OCI-M2 (cell line): ENCODE data around the gene CCDC138.

Source experiments
- DNase-seq: peaks from one replicate; lab custom pipeline; 2025; ENCODE audit not compliant: unreplicated experiment; lab: John Stamatoyannopoulos, UW

The CCDC138 gene

GRCh38 chr2:108884619-108885018, 98.0 kb downstream of the CCDC138 start:
- no peak for DNase-seq

GRCh38 chr2:108889907-108890306, 103.3 kb downstream of the CCDC138 start:
- DNase-seq, result no peak

- DNase-seq, result no peak
Observed at GRCh38 chr2:108893277-108893676, 106.7 kb downstream of the CCDC138 start.

- DNase-seq, result no peak
Observed at GRCh38 chr2:108894766-108895165, 108.2 kb downstream of the CCDC138 start.

- no peak for DNase-seq
Observed at GRCh38 chr2:108895188-108895587, 108.6 kb downstream of the CCDC138 start.

GRCh38 chr2:108896741-108897140, 110.2 kb downstream of the CCDC138 start:
- no peak for DNase-seq

GRCh38 chr2:108898315-108899082, 111.9 kb downstream of the CCDC138 start:
- no peak for DNase-seq

GRCh38 chr2:108904680-108905079, 118.1 kb downstream of the CCDC138 start:
- DNase-seq, result no peak

- no peak for DNase-seq
Observed at GRCh38 chr2:108905176-108905575, 118.6 kb downstream of the CCDC138 start.

GRCh38 chr2:108905906-108906305, 119.3 kb downstream of the CCDC138 start:
- no peak for DNase-seq

GRCh38 chr2:108906403-108907077, 120.0 kb downstream of the CCDC138 start:
- no peak for DNase-seq

GRCh38 chr2:108907822-108908712, 121.5 kb downstream of the CCDC138 start:
- DNase-seq, result no peak

GRCh38 chr2:108908713-108909070, 122.1 kb downstream of the CCDC138 start:
- no peak for DNase-seq

- DNase-seq, result no peak
Observed at GRCh38 chr2:108909275-108909823, 122.8 kb downstream of the CCDC138 start.

- no peak for DNase-seq
Observed at GRCh38 chr2:108910011-108910431, 123.5 kb downstream of the CCDC138 start.

- no peak for DNase-seq
Observed at GRCh38 chr2:108910541-108911396, 124.2 kb downstream of the CCDC138 start.

- DNase-seq, result no peak
Observed at GRCh38 chr2:108911401-108911800, 124.8 kb downstream of the CCDC138 start.

GRCh38 chr2:108911807-108912628, 125.4 kb downstream of the CCDC138 start:
- no peak for DNase-seq

- no peak for DNase-seq
Observed at GRCh38 chr2:108912629-108912902, 126.0 kb downstream of the CCDC138 start.
